Stimulated activated CD4-positive, alpha-beta T cell treated with anti-CD3 and anti-CD28 coated beads, Interleukin-15, amount 100 ng/mL, for 1 hour (primary cell): ENCODE measurements around the gene CCDC12.

Source experiments
- DNase-seq, 2 donors: peaks; one replicate each; pipeline ENCODE4 v3.0.0-alpha.2; 2020; ENCODE audit warnings: low read depth in 1 of 2, low spot score in 1 of 2

CCDC12 gene

DNA sequence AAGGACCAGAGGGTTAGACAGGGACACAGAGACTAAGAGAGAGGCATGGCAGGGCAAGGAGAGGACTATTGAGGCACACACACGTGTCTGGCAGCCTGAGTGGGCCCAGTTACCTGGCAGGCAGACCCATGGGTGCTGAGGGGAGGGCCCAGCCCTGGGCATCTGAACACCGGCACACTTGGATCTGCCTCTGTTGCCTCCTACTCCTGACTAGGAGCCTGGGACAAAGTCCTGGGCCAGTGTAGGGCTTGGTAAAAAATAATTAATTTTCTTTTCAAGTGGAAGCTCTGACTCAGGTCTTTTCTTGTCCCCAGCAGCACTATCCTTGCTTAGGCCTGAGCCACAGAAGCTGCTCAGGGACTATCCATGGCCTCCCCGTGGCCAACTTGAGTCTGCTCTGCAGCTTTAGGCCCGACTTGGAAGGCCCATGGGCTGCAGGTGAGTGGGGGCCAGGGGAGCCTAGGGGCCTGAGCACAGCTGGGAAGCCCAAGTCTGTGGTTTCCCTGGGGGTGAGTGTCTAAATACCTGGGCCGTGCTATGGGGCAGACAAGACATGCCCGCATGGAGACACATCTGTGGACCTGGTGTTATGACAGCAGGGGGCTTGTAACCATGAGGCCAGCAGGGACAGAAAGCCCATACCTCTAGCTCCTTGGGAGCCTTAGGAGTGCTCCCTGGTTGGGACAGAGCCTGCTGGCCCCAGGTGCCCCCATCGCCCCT is 99.0 kb downstream of the CCDC12 start, which contains the start of gene PTH1R:
TSS of gene PTH1R (plus strand) at position 316 of the 720 bp plus-strand sequence. CDS start 5,839 bp downstream, outside the sequence.
- no peak for DNase-seq

DNA sequence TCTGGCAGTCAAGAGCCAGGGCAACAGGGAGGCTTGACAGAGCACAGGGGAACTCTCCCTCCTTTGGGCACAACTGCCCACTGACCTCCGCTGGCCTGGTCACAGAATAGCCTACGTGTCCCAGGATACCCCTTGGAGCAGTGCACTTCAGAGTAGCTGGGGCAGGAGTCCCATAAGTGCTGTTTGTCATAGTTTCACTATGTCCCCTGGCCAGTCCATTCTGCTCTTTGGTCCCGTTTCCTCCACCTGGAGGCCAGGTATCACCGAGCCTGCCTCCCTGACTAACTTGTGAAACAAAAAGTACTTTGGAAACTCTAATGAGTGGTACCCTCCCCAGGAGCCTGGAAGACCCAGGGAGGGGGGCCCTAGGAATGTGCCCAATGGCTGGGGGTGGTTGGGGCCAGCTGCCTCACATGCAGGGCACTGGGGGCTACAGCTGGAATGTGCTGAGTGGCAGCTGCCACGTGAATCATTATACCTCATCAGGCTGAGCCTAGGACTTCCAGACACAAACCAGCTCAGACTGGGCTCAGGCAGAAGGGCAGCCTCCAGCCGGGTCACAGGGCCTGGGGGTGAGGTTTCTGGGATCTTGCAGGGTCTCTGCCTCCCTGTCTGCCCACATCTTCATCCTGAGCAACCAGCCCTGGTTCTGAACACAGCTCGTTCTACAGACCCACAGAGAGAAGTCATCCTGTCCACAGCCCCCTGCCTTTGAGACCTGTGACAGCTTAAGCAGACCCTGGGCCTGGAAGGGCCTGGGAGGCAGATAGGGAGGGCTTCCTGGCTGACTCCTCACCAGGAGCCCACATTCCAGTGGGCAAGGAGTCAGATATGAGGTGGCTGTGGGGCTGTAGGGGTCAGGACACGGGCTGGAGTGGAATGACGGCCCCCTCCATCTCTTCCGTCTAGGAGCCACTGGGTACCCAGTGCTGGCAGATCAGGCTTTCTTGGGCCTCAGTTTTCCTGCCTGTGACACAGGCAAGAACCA is 99.9 kb downstream of the CCDC12 start:
- DNase-seq, result no peak

DNA sequence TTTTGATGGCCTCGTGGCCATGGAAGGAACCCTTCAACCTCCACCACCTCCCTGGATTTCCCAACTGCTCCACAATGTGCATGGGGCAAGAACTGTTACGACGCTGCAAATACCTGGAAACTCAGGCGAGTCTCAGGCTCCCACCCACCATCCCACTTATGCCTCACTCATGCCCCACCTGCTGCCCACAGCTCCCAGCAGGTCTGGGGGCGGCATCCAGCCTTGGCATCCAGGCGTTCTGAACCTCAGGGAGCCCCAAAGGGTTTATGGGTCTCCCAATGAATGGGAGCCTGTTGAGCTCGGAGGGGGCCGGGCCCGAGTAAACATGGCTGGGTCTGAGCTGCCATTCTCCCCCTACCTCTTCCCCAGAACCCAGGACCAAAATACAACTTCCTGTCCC is 101.0 kb downstream of the CCDC12 start:
- no peak for DNase-seq

DNA sequence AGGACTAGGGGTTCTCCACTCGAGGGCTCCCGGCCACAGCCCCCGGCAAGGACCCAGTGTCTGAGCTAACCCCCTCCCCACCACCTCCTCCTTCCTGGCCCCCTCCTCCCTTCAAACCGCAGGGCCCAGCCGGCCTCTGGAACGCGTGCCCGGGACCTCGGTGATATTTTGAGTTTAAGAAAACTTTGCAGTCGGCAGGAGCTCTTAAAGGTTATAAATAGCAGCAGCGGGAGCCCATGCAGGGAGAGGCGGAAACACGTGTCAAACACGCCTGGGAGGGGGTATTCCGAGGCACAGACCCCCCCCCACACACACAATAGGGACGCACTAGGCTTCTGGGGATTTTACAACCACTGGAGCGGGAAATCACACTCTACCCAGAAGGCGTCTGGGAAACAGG is 102.1 kb downstream of the CCDC12 start:
- DNase-seq, result no peak

DNA sequence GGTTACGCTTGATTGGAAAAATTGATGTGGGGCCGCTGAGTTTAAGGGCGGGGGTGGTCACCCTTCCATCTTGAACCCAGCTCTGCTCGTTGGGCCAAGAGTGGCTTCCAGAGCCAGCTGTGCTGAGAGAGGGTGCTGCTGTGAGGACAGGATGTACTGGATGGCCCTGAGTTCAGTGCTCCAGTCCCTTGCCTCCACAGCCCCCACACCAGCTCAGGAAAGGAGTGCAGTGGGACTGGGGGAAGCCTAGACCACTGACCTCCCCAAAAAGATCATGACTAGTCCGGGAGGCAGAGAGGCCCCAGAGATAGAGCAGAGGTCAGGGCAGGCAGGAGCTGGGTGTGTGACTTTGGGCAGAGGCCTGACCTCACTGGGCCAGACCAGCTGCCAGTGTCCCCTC is 103.0 kb downstream of the CCDC12 start:
- no peak for DNase-seq
